GM23338 (cell line): ENCODE data around the gene ZNF318.

Source experiments
- CREB1 ChIP-seq: fragments of 250-450 bp; sonication (Bioruptor Pico); IDR thresholded peaks from 2 replicates; pipeline ENCODE4 v1.5.0; 2020; ENCODE audit warnings: low read depth, mild to moderate bottlenecking, moderate library complexity
- CTCF ChIP-seq, 2 experiments: fragments of 200-600 bp in 1 of 2; sonication (generic) in 1 of 2; conservative IDR thresholded peaks; 2 replicates each; pipeline versions ENCODE4 v1.5.1 to v1.6.1; 2016 to 2017; ENCODE audit warnings: antibody characterized with exemption in 2 of 2, low read depth in 2 of 2, mild to moderate bottlenecking in 2 of 2, moderate library complexity in 1 of 2
- EZH2 ChIP-seq: fragments of 200-600 bp; sonication (generic); IDR thresholded peaks from one replicate; pipeline ENCODE4 v1.8.0; 2017; ENCODE audit warnings: antibody characterized with exemption, mild to moderate bottlenecking, low read depth; ENCODE audit not compliant: unreplicated experiment
- EZH2phosphoT487 ChIP-seq: fragments of 200-600 bp; sonication (generic); IDR thresholded peaks from one replicate; pipeline ENCODE4 v1.8.1; 2018; ENCODE audit warnings: antibody characterized with exemption; ENCODE audit not compliant: unreplicated experiment
- JUNB ChIP-seq: IDR thresholded peaks from one replicate; pipeline ENCODE4 v1.6.1; 2016; ENCODE audit warnings: antibody characterized with exemption; ENCODE audit not compliant: unreplicated experiment
- NANOG ChIP-seq: IDR thresholded peaks from 2 replicates; pipeline ENCODE4 v1.6.1; 2016; ENCODE audit warnings: antibody characterized with exemption, borderline replicate concordance
- POLR2AphosphoS5 ChIP-seq: IDR thresholded peaks from 2 replicates; pipeline ENCODE4 v1.6.1; 2016; ENCODE audit warnings: antibody characterized with exemption, low read depth
- REST ChIP-seq: IDR thresholded peaks from one replicate; pipeline ENCODE4 v1.6.1; 2018; ENCODE audit warnings: antibody characterized with exemption; ENCODE audit not compliant: unreplicated experiment
- ZNF114 ChIP-seq: fragments of 250-450 bp; sonication (Bioruptor Pico); IDR thresholded peaks from 2 replicates; pipeline ENCODE4 v1.5.0; 2020; ENCODE audit warnings: mild to moderate bottlenecking, moderate library complexity
- ZNF331 ChIP-seq: fragments of 250-450 bp; sonication (Bioruptor Pico); IDR thresholded peaks from 2 replicates; pipeline ENCODE4 v1.5.0; 2020; ENCODE audit warnings: low read depth, mild to moderate bottlenecking, moderate library complexity
- TF ChIP-seq, protein P1 (sequence below): IDR thresholded peaks from 2 replicates; pipeline ENCODE4 v1.6.1; 2016; ENCODE audit warnings: antibody characterized with exemption

DNA sequence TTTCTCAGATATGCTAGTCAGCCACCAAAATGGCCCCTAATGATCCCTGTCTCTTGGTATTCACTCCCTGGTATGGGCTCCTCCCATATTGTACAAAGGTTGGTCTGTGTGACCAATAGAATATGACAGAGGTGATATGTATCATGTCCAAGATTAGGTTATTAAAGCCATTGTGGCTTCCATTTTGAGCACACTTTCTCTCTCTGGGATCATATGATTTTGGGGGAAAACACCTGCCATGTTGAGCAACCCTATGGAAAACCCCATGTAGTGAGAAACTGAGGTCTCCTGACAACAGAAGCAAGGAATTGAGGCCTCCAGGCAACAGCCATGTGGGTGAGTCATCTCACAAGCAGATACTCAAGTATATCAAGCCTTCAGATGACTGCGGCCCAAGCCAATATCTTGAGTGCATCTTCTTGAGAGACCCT is 7.1 kb upstream of the ZNF318 start:
- TF ChIP-seq CTCF (conservative IDR thresholded peaks at IDR 0.05; ENCODE audit: low read depth in 2 of 2) (no peak), POLR2AphosphoS5 (no peak), EZH2 (no peak), CREB1 (no peak), EZH2phosphoT487 (no peak), ZNF114 (CRISPR knock-in tag) (no peak), REST (no peak), JUNB (no peak), NANOG (no peak), ZNF331 (no peak)
- TF ChIP-seq, protein P1, sequence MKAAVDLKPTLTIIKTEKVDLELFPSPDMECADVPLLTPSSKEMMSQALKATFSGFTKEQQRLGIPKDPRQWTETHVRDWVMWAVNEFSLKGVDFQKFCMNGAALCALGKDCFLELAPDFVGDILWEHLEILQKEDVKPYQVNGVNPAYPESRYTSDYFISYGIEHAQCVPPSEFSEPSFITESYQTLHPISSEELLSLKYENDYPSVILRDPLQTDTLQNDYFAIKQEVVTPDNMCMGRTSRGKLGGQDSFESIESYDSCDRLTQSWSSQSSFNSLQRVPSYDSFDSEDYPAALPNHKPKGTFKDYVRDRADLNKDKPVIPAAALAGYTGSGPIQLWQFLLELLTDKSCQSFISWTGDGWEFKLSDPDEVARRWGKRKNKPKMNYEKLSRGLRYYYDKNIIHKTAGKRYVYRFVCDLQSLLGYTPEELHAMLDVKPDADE = no peak
